H9 (cell line): Measurements from ENCODE around the gene CHGA. TPM values are rescaled to one million over a fixed set of nuclear protein-coding genes. Genes with fewer than 3 reads are reported as not detected.

ENCODE experiments used
- DNase-seq: peaks from one replicate; pipeline ENCODE4 v3.0.0-alpha.2; 2017
- H2AFZ ChIP-seq: one replicate; pipeline ENCODE4 v1.6.1; 2013; ENCODE audit warnings: mild to moderate bottlenecking, low read length, control low read depth, moderate library complexity
- H2AK5ac ChIP-seq: 2 replicates; pipeline ENCODE4 v1.6.1; 2013; ENCODE audit warnings: low read length, control low read depth, mixed read lengths; ENCODE audit not compliant: insufficient read length
- H2BK120ac ChIP-seq: one replicate; pipeline ENCODE4 v1.6.1; 2013; ENCODE audit warnings: low read depth, mild to moderate bottlenecking, low read length, control low read depth, inconsistent platforms; ENCODE audit not compliant: poor library complexity, severe bottlenecking
- H2BK12ac ChIP-seq: 2 replicates; pipeline ENCODE4 v1.6.1; 2013; ENCODE audit warnings: low read length, control low read depth, mixed read lengths, low read depth; ENCODE audit not compliant: insufficient read length
- H2BK15ac ChIP-seq: 2 replicates; pipeline ENCODE4 v1.6.1; 2013; ENCODE audit warnings: low read depth, low read length, control low read depth
- H2BK20ac ChIP-seq: one replicate; pipeline ENCODE4 v1.6.1; 2013; ENCODE audit warnings: low read depth, mild to moderate bottlenecking, low read length, control low read depth, inconsistent platforms; ENCODE audit not compliant: poor library complexity, severe bottlenecking
- H2BK5ac ChIP-seq: 2 replicates; pipeline ENCODE4 v1.6.1; 2013; ENCODE audit warnings: low read length, control low read depth, mixed read lengths; ENCODE audit not compliant: insufficient read length
- H3K14ac ChIP-seq: 2 replicates; pipeline ENCODE4 v1.6.1; 2013; ENCODE audit warnings: low read length, control low read depth; ENCODE audit not compliant: insufficient read depth
- H3K18ac ChIP-seq: 2 replicates; pipeline ENCODE4 v1.6.1; 2013; ENCODE audit warnings: low read depth, mild to moderate bottlenecking, mixed read lengths, low read length, control low read depth; ENCODE audit not compliant: insufficient read length
- H3K23ac ChIP-seq: 2 replicates; pipeline ENCODE4 v1.6.1; 2013; ENCODE audit warnings: low read length, control low read depth, mixed read lengths, low read depth; ENCODE audit not compliant: insufficient read length
- H3K23me2 ChIP-seq: 2 replicates; pipeline ENCODE4 v1.6.1; 2013; ENCODE audit warnings: low read depth, mild to moderate bottlenecking, mixed read lengths, low read length, control low read depth; ENCODE audit not compliant: insufficient read length, poor library complexity, severe bottlenecking
- H3K27ac ChIP-seq: 2 replicates; pipeline ENCODE4 v1.5.1; 2013; ENCODE audit warnings: low read length, control low read depth, mixed read lengths, low read depth; ENCODE audit not compliant: insufficient read length
- H3K27me3 ChIP-seq: 2 replicates; pipeline ENCODE4 v1.6.1; 2013; ENCODE audit warnings: low read length, control low read depth, inconsistent platforms; ENCODE audit not compliant: insufficient read depth
- H3K4ac ChIP-seq: 2 replicates; pipeline ENCODE4 v1.6.1; 2013; ENCODE audit warnings: low read depth, mild to moderate bottlenecking, control low read depth, inconsistent platforms, low read length, moderate library complexity
- H3K4me1 ChIP-seq: 2 replicates; pipeline ENCODE4 v1.6.1; 2013; ENCODE audit warnings: low read length, control low read depth, inconsistent platforms; ENCODE audit not compliant: insufficient read depth
- H3K4me2 ChIP-seq: 2 replicates; pipeline ENCODE4 v1.6.1; 2013; ENCODE audit warnings: low read length, control low read depth, mixed read lengths; ENCODE audit not compliant: insufficient read length, insufficient read depth
- H3K56ac ChIP-seq: 2 replicates; pipeline ENCODE4 v1.6.1; 2013; ENCODE audit warnings: low read depth, mild to moderate bottlenecking, mixed read lengths, low read length, control low read depth; ENCODE audit not compliant: insufficient read length
- H3K79me1 ChIP-seq: 2 replicates; pipeline ENCODE4 v1.6.1; 2013; ENCODE audit warnings: low read depth, mild to moderate bottlenecking, moderate library complexity, low read length, control low read depth, inconsistent platforms; ENCODE audit not compliant: insufficient read depth, poor library complexity, severe bottlenecking
- H3K79me2 ChIP-seq: 2 replicates; pipeline ENCODE4 v1.6.1; 2013; ENCODE audit warnings: low read length, control low read depth, inconsistent platforms; ENCODE audit not compliant: insufficient read depth
- H3K9ac ChIP-seq: 2 replicates; pipeline ENCODE4 v1.6.1; 2013; ENCODE audit warnings: low read length, control low read depth, mixed read lengths; ENCODE audit not compliant: insufficient read length; ENCODE audit errors: extremely low read depth
- H3K9me3 ChIP-seq: one replicate; pipeline ENCODE4 v1.6.1; 2013; ENCODE audit warnings: low read depth, low read length, inconsistent platforms; ENCODE audit not compliant: control insufficient read depth
- H3T11ph ChIP-seq: one replicate; pipeline ENCODE4 v1.6.1; 2013; ENCODE audit warnings: mild to moderate bottlenecking, low read length, control low read depth, inconsistent platforms
- H4K20me1 ChIP-seq: one replicate; pipeline ENCODE4 v1.6.1; 2013; ENCODE audit not compliant: control insufficient read depth, insufficient read length, insufficient read depth
- H4K5ac ChIP-seq: 2 replicates; pipeline ENCODE4 v1.6.1; 2013; ENCODE audit warnings: low read depth, mild to moderate bottlenecking, mixed read lengths, low read length, control low read depth; ENCODE audit not compliant: insufficient read length
- H4K8ac ChIP-seq: replicated peaks from 2 replicates; pipeline ENCODE4 v1.6.1; 2013; ENCODE audit warnings: low read length, control low read depth, mixed read lengths, low read depth; ENCODE audit not compliant: insufficient read length
- H4K91ac ChIP-seq: 2 replicates; pipeline ENCODE4 v1.6.1; 2013; ENCODE audit warnings: low read depth, mild to moderate bottlenecking, moderate library complexity, mixed read lengths, low read length, control low read depth; ENCODE audit not compliant: insufficient read length
- H3K27ac Mint-ChIP-seq, 3 experiments: 2 replicates in 2 of 3; 3 replicates in 1 of 3; pipeline ENCODE4 v1.8.0; 2020 to 2021; ENCODE audit warnings: mixed read lengths in 3 of 3, mild to moderate bottlenecking in 1 of 3, moderate library complexity in 1 of 3
- H3K27me3 Mint-ChIP-seq: 2 replicates; pipeline ENCODE4 v1.8.0; 2021; ENCODE audit warnings: low read depth, mild to moderate bottlenecking, moderate library complexity, mixed read lengths
- H3K36me3 Mint-ChIP-seq, 3 experiments: 2 replicates in 2 of 3; 3 replicates in 1 of 3; pipeline ENCODE4 v1.8.0; 2020 to 2021; ENCODE audit warnings: low read depth in 3 of 3, mixed read lengths in 3 of 3; ENCODE audit not compliant: insufficient read depth in 1 of 3
- H3K4me1 Mint-ChIP-seq, 2 experiments: 2 replicates each; pipeline ENCODE4 v1.8.0; 2020; ENCODE audit warnings: mixed read lengths in 2 of 2
- H3K4me3 Mint-ChIP-seq, 2 experiments: 2 replicates in 1 of 2; 3 replicates in 1 of 2; pipeline ENCODE4 v1.8.0; 2020 to 2021; ENCODE audit warnings: mild to moderate bottlenecking in 2 of 2, mixed read lengths in 2 of 2, moderate library complexity in 1 of 2
- H3K9me3 Mint-ChIP-seq, 2 experiments: 2 replicates in 1 of 2; 3 replicates in 1 of 2; pipeline ENCODE4 v1.8.0; 2020; ENCODE audit warnings: mild to moderate bottlenecking in 2 of 2, mixed read lengths in 2 of 2, moderate library complexity in 1 of 2
- WGBS: extraction: QIAGEN DNeasy Blood & Tissue Kit; methylation state at CpG from one replicate; pipeline ENCODE4 v1.1.7; 2013; ENCODE audit warnings: missing lambda C conversion rate, low lambda C conversion rate, mixed read lengths; ENCODE audit not compliant: insufficient read length; ENCODE audit errors: extremely low coverage; 5-methylcytosine and 5-hydroxymethylcytosine counted together
- total RNA-seq: library from RNA; stranded (reverse); gene quantifications from 2 replicates; pipeline ENCODE4 v1.2.1, GENCODE V29; 2021
- TF ChIP-seq, protein P1 (sequence below): fragments of 200-600 bp; sonication (generic); conservative IDR thresholded peaks from 3 replicates; pipeline ENCODE4 v1.8.0; 2021; ENCODE audit warnings: antibody characterized with exemption, mild to moderate bottlenecking

The CHGA gene
- total RNA-seq, 1 experiment from 2014 or later, result 6.7 TPM

DNA sequence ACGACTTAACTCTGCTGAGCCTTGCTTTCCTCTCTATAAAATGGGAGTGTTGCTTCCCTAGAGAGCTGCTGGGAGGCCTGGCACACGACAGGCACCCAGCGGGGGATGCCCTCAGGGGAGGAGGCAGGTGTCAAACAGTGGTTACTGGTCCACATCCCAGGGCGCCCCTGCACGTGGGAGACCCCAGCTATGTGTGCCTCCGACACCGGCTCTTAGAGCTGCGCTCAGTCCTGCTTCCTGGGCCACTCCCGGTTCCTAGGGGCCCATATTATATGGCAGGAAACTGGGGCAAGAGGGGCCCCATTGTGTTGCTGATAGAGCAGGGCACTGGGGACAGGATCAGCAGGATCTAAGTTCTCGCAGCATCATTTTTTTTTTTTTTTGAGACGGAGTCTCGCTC lies 47.3 kb downstream of the CHGA start:
- no peak overlapping the region for H3K4me2 ChIP-seq
- no peak overlapping the region for H3K4ac ChIP-seq
- H4K20me1 ChIP-seq, result no peaks in the 10 kb centered on the region

More for the DNA sequence above, 47.3 kb downstream of the CHGA start:
- no peak overlapping the region for H3K18ac ChIP-seq
- no CpG with 5 or more reads among the region's 12 CpGs for WGBS
- H3K27ac ChIP-seq, result no peak overlapping the region
- peaks cover 6% of the 10 kb centered on the region; the same call in 1 of the 2 replicates for H3K79me2 ChIP-seq
- H3K27ac Mint-ChIP-seq, result no peak overlapping the region
- H4K8ac ChIP-seq, result no peak overlapping the region
- H2BK120ac ChIP-seq, result no peak overlapping the region
- H2BK20ac ChIP-seq, result no peak overlapping the region
- H2BK12ac ChIP-seq, result no peak overlapping the region
- H3K23me2 ChIP-seq, result no peaks in the 10 kb centered on the region
- no peak for DNase-seq
- H3K79me1 ChIP-seq, result peaks cover 3% of the 10 kb centered on the region
- H2BK15ac ChIP-seq, result no peak overlapping the region
- peaks cover 7 to 9% (median 9%) of the 10 kb centered on the region in 3 experiments for H3K36me3 Mint-ChIP-seq
- no peak overlapping the region for H4K5ac ChIP-seq
- no peak overlapping the region for H3K4me3 Mint-ChIP-seq
- H4K91ac ChIP-seq, result no peak overlapping the region
- H3K14ac ChIP-seq, result no peak overlapping the region
- no peak overlapping the region for H2AFZ ChIP-seq
- no peak overlapping the region for H3K23ac ChIP-seq
- TF ChIP-seq, protein P1, sequence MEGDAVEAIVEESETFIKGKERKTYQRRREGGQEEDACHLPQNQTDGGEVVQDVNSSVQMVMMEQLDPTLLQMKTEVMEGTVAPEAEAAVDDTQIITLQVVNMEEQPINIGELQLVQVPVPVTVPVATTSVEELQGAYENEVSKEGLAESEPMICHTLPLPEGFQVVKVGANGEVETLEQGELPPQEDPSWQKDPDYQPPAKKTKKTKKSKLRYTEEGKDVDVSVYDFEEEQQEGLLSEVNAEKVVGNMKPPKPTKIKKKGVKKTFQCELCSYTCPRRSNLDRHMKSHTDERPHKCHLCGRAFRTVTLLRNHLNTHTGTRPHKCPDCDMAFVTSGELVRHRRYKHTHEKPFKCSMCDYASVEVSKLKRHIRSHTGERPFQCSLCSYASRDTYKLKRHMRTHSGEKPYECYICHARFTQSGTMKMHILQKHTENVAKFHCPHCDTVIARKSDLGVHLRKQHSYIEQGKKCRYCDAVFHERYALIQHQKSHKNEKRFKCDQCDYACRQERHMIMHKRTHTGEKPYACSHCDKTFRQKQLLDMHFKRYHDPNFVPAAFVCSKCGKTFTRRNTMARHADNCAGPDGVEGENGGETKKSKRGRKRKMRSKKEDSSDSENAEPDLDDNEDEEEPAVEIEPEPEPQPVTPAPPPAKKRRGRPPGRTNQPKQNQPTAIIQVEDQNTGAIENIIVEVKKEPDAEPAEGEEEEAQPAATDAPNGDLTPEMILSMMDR, result no peak
- H3K27me3 Mint-ChIP-seq, result no peaks in the 10 kb centered on the region
- H3K9ac ChIP-seq, result no peak overlapping the region
- H3K4me1 Mint-ChIP-seq, result peaks cover 26 to 33% of the 10 kb centered on the region in 2 experiments
- no peak overlapping the region for H2BK5ac ChIP-seq
- H3K9me3 Mint-ChIP-seq, result peaks cover 0 to 10% of the 10 kb centered on the region in 2 experiments; a peak in 4 of 5 replicates
- no peak overlapping the region for H3K56ac ChIP-seq
- no peak overlapping the region for H3T11ph ChIP-seq
- no peaks in the 10 kb centered on the region for H3K27me3 ChIP-seq
- peaks cover 5% of the 10 kb centered on the region; the same call in 1 of the 2 replicates for H3K4me1 ChIP-seq
- H2AK5ac ChIP-seq, result no peak overlapping the region
- no peaks in the 10 kb centered on the region for H3K9me3 ChIP-seq
